B cell (primary cell): Measurements from ENCODE around the gene PLCD1.
"Not testable (repeated sequence)": the region's sequence is repeated elsewhere in the genome, so short reads cannot be mapped to it uniquely, and the experiment has no call there.

ENCODE experiments used
- CTCF ChIP-seq: fragments of 200-600 bp; IDR thresholded peaks from one replicate; pipeline ENCODE4 v1.8.0; 2022; ENCODE audit warnings: antibody characterized with exemption, mild to moderate bottlenecking
- EZH2 ChIP-seq: IDR thresholded peaks from 2 replicates; pipeline ENCODE4 v1.6.1; 2012; ENCODE audit warnings: borderline replicate concordance, low read depth, mild to moderate bottlenecking, moderate library complexity, low read length; ENCODE audit not compliant: insufficient read depth, poor library complexity, severe bottlenecking

GRCh38 chr3:38064453-38064852 lies 35.0 kb upstream of the PLCD1 start:
- not testable (repeated sequence) for TF ChIP-seq EZH2, CTCF
